Left renal cortex interstitium (tissue), 4 donors: ENCODE data around the gene GALE. TPM values are rescaled to one million over a fixed set of nuclear protein-coding genes. Genes with fewer than 3 reads are reported as not detected.
"Not testable (repeated sequence)": the region's sequence is repeated elsewhere in the genome, so short reads cannot be mapped to it uniquely, and the experiment has no call there.

ENCODE experiments used
- DNase-seq, 4 donors: peaks; one replicate each; pipeline ENCODE4 v3.0.0-alpha.2; 2013; ENCODE audit warnings: low read depth in 4 of 4, low spot score in 2 of 4, missing footprints in 1 of 4
- polyA plus RNA-seq, 4 donors: library from polyadenylated mRNA; unstranded; fragments of 120-200 nt; gene quantifications; one replicate each; pipeline ENCODE4 v1.2.1, GENCODE V29; 2013; ENCODE audit not compliant: insufficient read length in 4 of 4

Gene GALE
- polyA plus RNA-seq, 4 donors = 30.1 to 42.8 (median 38.0) TPM

DNA sequence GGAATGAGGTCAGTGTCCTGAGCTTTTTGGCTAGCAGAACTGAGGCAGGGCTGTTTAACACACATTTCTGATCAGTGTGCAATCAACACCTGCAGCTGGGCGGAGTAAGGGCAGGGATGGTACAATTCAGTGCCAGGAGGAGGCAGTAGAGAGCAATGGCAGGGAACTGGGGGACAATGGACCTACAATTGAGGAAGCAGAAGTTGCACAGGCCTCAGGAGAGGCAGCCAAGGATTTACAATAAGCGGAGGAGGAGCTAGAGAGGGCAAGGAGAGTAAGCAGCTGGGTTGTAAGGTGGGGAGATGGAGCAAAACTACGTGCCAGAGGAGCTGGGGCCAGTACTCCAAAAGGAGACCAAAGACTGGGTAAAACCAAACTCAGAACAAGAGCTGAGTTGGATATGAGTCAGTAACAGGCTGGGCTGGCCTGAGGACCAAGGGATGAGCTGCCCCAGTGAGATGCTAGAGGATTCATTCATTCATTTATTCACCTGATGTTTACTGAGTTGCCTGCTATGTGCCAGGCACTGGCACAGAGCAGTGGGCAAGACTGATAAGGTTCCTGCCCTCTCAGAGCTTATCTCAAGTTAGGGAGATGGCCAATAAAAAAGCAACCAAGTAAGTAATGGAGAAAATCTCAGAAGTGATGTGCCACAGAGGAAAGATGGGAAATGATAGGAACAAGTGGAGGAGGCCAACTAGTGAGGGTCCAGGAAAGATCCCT lies 10.4 kb upstream of the GALE start:
- DNase-seq = no peak

DNA sequence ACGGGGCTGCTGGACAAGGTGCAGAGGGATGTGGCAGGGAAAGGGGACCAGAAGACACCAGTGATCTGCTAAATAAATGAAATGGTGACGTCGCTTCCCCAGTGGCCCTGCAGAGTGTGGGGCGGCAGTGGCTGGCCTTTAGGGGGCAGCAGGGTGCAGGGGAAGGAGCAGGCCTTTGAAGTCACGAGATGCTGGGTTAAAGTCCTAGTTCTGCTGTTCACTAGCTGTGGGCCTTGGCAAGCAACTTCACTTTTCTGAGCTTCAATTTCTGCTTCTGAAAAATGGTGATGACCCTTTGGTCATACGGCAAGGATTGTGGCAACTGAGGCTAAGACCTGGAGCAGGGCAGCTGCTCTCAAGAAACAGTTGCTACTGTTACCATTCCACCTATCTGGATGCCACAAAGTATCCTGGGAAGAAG lies 9.2 kb upstream of the GALE start:
- DNase-seq = no peak

DNA sequence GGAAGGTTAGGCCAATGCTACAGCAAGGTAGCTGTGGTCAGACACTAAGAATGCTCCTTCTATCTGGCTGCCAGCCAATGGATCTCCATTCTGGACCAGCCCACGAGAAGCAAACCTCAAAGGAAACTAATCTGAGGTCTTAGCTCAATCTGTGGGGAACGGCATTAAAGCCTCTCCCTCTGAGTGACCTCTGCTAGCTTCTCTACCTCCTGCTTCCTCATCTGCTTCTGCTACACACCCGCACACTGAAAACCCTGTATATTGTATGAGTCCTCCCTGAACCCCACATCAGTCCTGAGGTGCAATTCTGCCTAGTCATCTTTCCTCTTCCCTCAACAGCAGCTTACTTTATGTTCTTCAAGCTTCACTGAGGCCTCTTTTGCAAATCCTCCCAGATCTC lies 6.9 kb upstream of the GALE start:
- DNase-seq = no peak

DNA sequence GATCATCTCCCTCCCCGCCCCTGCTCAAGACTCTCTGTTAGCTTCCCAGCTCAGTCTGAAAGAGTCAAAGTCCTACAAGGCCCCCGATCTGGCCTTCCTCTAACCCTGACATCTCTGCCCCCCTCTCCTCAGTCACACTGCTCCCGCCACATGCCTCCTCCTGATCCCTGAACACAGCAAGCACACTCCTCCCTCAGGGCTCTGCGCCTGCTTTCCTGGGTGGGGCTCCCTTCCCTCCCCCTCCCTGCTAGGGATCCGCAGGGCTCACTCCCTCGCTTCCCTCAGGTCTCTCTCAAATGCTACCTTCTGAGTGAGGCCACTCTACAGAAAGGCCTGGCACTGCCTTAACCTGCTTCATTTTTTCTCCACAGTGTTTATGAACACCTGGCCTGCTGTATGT lies 5.7 kb upstream of the GALE start:
- no peak for DNase-seq

DNA sequence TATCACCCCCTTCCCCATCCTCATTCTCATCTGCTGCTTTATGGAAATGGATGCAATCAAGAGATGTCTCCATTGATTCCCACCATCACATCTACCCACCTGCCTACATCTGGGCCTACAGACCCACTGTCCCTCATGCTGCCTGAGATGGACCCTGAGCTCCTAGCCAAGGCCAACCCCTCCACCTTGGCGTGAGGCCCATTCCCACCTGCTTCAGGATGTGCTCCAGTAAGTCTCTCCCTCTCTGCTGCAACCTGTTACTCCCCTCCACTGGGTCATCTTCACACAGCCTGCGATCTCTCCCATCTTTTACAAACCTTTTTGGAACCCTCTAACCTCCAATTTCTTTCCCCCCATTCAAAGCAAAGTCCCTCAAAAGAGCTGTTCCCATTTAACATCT lies 4.5 kb upstream of the GALE start:
- DNase-seq = no peak

DNA sequence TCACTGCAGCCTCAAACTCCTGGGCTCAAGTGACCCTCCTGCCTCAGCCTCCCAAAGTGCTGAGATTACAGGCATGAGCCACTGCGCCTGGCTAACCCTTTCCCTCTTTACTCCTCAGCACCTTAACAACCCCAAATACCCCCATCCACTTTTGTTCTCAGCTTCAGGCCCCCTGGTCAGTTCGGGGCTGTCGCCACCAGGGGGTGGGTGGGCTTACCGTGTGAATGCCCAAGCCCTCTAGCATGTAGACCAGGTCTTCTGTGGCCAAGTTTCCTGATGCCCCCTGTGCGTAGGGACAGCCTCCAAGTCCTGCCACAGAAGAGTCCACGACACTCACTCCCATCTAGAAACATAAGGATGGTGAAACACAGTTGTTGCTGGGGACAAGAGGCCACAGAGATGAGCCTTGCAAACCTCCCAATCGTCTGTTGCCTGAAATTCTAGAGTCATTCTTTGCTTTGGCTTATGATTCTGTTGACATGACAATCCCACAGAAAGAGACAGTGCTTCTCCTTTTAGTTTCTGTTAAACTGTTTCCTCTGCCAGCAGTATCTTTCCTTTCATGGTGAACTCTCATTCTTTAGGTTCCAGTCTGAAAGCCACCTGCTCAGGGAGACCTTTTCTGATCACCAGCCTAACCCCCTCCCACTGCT lies 3.8 kb upstream of the GALE start:
- no peak for DNase-seq

DNA sequence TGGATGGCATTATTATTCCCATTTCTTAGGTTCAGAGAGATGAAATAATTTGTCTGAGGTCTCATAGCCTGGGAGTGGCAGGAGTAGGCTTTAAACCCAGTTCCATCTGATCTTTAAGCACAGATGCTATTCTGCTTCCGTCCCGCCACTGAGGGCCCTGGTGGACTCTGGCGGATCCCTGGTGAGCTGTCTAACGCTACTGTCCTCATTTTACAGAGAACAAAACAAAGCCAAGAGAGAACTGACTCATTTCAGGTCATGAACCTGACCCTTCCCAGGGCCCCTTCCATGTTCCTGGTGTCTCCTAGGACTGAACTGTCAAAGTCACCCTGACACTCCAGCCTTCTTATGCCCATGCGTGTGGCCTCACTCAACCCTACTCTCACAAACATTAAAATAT lies 3.1 kb upstream of the GALE start:
- no peak for DNase-seq

DNA sequence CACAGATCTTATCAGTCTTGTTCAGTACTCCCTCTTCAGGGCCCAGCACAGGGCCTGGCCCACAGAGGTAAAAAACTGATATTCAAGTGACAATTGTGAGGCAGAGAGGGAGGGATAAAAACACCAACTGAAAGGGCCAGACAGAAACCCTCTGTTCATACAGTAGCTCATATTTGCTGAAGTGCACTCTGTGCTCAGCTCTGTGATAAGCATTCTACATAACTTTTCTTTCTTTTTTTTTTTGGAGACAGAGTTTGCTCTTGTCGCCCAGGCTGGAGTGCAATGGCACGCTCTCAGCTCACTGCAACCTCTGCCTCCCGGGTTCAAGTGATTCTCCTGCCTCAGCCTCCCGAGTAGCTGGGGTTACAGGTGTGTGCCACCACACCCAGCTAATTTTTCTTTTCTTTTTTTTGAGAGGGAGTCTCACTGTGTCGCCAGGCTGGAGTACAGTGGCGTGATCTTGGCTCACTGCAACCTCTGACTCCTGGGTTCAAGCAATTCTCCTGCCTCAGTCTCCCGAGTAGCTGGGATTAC lies 2.3 kb upstream of the GALE start:
- DNase-seq = not testable (repeated sequence)

DNA sequence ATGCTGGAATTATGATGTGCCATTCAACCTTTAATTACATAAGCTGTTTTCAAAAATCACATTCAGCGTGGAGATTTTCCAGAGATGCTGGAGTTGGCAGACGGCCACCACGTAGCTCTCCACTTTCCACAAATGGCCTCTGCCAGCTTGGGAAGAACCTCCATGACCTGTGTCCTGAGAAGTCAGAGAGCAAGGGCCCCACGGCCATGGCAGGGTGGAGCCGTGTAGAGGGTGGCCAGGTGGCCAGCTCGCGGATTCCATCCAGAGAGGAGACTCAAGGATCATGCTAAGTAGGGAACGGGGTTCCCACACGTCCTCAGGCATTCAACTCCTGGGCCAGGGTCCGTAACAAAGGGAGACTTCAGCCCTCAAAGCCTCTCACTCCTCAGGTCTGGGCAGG lies 1.3 kb upstream of the GALE start:
- DNase-seq = no peak

DNA sequence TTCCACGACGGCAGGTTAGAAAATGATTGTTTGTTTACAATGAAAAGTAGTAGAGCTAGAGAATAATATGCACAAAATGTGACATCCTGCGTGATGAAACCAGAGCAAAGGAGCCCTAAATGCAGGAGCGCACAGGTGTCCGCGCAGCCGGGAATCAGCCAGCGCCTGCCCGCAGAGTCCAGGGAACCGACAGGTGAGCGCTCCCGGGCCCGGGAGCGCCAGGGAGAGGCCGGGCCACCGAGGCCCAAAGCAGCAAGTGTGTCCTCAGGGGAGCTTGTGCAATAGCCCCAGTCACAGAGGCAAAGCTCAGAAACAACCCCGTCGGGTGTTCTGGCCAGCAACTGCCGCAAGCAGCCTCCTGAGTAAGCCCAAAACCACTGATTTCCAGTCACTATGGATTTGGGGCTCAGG lies 789 bp upstream of the GALE start:
- DNase-seq = no peak

DNA sequence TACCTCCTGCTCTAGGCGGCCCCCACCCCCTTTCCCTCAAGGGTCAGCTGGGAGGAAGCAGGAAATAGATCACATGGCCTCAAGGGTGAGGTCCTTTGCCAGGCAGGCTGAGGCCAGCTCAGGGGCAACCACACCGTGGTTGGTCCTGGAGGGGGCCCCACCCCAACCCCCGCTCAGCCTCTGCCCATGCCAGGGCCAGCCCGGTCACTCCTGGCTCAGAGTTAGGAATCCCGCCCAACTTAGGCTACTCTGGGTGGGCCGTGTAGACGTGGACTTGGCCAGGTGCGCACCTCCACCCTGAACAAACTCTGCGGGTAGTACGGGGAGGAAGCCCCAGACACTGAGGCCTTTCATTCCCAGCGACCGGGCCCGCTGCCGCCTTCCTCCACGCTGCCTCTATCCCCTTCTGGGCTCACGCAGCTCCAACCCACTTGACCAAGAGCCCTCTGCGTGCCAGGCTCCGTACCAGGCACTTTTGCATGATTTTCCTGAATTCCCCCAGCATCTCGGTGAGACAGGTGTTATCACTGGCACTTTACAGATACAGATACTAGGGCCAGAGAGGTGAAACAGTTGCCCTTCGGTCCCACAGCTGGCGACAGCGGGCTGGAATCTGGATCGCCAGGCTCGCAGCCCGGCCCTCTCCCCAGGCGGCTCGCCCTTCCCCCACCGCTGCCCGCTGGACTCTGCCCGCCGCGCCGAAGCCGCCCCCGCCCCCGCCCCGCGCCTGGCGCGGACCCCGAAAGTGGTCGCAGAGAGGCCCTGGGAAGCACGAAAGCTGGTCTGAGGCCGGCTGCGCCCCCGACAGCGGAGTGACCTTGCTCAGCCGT lies 769 bp downstream of the GALE start:
- DNase-seq = no peak

DNA sequence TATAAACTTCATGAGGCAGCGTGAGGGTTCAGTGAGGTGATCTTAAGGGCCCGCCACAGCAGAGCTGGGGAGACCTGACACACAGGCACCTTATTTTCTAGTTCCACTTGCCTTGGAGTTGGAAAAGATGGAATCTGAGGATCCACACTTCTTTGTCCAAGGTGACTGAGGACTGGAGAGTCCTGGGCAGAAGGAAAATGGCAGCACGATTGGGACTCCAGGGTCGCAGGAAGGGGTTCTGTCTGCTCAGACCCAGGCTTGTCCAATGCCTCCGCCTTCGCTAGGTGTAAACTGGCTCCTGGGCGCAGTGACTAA lies 1.3 kb downstream of the GALE start:
- DNase-seq = no peak

DNA sequence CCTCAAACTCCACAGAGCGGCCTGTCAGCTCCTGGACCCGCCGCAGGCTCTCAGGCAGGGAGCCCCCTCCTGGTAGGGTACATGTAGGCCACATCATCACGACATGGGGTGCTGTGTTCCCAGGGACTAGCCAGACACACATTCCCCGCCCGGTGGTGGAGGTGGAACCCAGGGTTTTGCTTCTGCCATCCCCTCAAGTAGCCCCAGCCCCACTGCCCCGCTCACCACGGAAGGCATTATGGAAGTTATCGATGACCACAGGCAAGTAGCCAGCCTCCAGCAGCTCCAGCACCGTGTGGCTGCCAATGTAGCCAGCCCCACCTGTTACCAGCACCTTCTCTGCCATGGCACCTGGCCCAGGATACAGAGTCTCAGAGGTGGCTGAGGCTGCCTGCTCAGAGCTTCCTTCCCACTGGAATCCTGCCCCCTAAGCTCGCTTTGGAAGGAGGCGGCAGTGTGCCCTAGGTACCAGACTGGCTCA lies 1.9 kb downstream of the GALE start:
- no peak for DNase-seq

DNA sequence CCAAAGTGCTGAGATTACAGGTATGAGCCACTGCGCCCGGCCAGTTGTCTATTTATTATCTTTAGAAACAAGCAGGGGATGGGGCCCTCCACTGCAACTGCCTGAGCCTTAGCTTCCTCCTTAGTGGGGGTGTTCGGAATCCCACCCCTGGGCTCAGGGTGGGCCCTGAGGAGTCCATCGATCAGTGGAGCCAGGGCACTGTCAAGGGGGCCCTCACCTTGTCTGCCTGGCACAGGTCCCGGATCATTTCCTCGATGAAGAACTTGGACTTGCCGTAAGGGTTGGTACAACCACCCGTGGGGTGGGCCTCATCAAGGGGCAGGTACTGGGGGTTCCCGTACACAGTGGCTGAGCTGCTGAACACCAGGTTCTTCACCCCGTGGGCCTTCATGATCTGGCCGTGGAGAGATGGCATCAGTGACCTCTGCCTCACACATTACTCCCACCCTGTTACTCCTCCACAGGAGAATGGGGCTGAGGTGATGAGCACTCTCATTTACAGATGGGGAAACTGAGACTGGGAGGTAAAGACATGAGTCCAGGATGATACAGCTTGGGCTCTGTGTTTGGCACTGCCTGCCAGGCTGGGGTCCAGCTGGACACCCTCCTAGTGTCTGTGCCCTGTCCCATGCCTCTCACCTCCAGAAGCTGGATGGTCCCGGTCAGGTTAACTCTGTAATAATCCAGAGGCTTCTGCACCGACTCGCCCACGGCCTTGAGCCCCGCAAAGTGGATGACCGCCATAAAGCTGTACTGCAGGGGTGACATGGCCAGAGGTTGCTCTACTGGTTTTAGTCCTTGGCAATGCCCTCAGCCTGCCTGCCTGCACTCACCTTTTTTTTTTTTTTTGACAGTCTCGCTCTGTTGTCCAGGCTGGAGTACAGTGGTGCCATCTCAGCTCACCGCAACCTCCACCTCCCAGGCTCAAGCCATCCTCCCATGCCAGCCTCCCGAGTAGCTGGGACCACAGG lies 2.8 kb downstream of the GALE start:
- DNase-seq = no peak

DNA sequence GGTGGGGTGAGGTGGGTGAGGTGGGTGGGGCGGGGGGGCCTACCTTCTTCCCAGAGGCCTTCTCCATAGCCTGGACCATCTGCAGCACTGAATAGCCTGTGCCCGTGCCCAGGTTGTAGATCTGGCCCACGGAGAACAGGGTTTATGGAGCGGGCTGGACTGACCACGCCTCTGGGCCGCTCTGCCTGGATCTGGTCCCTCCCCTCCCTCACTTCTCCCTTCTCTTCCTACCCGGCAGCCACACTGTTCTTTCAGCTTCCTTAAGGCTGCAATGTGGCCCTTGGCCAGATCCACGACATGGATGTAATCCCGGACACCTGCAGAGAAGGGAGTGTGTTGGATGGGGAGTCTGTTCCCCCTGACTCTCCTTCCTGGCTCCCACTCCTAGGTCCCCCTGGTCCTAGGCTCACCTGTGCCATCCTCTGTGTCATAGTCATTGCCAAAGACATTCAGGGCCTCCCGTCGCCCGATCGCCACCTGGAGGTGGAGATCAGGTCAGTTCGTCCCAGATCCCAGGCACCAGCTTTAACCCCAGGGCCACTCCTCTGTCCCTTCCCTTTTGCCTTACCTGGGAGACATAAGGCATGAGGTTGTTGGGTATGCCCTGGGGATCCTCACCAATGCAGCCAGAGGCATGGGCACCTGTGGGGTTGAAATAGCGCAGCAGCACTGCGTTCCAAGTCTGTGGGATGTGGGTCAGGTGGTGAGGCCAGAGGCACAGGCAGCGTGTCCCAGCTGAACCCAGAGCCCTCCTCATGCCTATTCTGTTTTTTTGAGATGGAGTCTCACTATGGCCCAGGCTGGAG lies 3.9 kb downstream of the GALE start:
- no peak for DNase-seq

DNA sequence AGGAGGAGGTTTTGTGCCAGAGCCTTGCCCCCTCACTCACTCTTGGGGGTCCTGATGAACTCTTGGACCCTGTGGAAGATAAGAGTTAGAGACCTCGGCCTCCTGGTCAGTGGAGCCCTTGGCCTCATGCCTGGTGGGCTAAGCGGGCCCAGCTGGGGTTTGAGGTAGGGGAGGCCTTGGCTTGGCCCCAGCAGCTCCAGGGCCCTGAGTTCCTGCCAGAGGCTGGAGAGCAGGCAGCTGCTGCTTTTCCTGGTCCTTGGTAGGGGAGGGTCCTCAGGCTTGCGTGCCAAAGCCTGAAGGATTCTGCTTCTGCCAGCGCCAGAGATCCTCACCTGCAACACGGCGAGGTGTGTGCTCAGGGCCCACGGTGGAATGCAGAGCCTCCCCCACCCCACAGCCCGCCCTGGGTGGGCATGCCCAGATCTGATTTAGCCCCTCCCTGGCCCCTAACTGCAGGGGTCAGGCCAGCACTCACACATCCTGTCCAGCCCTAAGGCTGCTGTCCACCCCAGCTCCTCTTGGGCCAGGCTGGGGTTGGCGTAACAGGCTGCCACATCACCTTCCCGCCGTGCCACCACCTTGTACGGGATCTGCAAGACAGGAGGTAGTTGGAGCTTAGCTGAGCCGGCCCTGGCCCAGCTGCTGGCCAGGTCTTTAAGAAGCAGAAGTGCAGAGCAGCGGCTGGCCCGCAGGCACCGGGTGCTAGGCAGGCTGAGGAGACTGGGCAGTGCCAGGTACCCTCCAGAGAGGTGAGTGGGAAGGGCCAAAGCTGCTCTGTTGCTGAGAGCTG lies 4.7 kb downstream of the GALE start:
- DNase-seq = no peak

DNA sequence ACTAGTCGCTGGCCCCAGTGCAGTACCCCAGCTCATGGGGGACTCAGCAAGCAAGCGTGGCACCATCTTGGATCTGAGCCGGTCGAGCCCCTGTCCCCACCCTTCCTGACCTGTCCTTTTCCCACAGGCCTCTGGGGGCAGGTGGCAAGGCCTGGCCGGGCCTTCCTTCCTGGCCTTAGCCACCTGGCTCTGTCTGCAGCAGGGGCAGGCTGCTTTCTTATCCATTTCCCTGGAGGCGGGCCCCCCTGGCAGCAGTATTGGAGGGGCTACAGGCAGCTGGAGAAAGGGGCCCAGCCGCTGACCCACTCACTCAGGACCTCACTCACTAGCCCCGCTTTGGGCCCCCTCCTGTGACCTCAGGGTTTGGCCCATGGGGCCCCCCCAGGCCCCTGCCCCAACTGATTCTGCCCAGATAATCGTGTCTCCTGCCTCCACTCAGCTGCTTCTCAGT lies 5.8 kb downstream of the GALE start:
- DNase-seq = not testable (repeated sequence)
